OCI-LY3 (cell line): Measurements from ENCODE around the gene GRIP1.

Source experiments
- EZH2phosphoT487 ChIP-seq: fragments of 200-600 bp; shearing (Covaris generic); IDR thresholded peaks from 2 replicates; pipeline ENCODE4 v1.6.1; 2018; ENCODE audit warnings: antibody characterized with exemption, mixed run types, low read depth
- TF ChIP-seq, protein P1 (sequence below): fragments of 200-600, 300-600 bp; sonication (generic); IDR thresholded peaks from 2 replicates; pipeline ENCODE4 v1.5.1; 2014; ENCODE audit warnings: antibody characterized with exemption, low read length, low read depth

DNA sequence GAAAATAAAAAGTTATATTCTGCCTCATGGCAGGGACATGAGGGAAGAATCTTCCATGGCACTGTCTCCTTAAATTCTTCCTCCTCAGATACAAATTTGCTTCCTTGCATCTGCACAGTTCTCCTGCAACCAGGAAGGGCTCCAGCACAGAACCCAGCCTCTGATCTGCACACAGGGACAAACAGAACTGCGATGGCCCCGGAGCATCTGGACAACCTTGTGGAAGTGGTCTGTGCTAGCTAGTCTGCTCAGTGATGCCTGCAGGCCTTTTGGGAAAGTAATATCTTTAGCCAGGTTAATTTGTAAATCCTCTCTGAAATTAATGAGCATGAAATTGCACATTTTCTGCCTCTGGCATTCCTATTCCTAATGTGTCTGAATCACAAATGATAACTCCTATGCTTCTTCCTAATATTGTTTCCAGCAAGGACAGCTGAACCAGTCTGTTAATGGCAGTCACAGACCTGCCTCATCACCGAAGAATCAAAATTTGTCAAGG is 74.8 kb downstream of the GRIP1 start:
- TF ChIP-seq, protein P1, sequence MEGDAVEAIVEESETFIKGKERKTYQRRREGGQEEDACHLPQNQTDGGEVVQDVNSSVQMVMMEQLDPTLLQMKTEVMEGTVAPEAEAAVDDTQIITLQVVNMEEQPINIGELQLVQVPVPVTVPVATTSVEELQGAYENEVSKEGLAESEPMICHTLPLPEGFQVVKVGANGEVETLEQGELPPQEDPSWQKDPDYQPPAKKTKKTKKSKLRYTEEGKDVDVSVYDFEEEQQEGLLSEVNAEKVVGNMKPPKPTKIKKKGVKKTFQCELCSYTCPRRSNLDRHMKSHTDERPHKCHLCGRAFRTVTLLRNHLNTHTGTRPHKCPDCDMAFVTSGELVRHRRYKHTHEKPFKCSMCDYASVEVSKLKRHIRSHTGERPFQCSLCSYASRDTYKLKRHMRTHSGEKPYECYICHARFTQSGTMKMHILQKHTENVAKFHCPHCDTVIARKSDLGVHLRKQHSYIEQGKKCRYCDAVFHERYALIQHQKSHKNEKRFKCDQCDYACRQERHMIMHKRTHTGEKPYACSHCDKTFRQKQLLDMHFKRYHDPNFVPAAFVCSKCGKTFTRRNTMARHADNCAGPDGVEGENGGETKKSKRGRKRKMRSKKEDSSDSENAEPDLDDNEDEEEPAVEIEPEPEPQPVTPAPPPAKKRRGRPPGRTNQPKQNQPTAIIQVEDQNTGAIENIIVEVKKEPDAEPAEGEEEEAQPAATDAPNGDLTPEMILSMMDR = no peak
- no peak for TF ChIP-seq EZH2phosphoT487
